Activated CD8-positive, alpha-beta memory T cell treated with anti-CD3 and anti-CD28 coated beads for 48 hours (primary cell): Measurements from ENCODE around the gene INSYN1.
"Not testable (repeated sequence)": the region's sequence is repeated elsewhere in the genome, so short reads cannot be mapped to it uniquely, and the experiment has no call there.

Experiments
- DNase-seq, 3 experiments: peaks; one replicate each; pipeline ENCODE4 v3.0.0-alpha.2; 2020; ENCODE audit warnings: low read depth in 2 of 3, low spot score in 2 of 3

Gene INSYN1

DNA sequence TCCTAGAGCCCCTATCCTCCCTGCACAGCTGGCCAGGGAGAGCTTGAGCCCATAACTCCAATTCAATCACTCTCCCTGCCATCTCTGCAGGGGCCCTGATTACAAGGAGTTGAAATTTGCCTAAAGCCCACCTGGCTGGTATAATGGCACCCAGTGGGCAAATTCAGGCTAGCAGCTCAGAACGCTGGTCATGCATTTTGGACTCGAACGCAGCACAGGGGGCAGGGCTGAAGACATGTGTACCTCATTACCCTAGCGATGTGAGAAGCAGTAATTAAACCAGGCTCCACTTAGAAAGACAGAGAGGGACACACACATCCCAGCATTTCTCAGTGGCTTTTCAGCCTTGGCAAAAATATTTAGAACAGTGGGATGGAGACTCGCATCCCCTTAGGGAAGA, 3.2 kb downstream of the INSYN1 start:
- no peak for DNase-seq

DNA sequence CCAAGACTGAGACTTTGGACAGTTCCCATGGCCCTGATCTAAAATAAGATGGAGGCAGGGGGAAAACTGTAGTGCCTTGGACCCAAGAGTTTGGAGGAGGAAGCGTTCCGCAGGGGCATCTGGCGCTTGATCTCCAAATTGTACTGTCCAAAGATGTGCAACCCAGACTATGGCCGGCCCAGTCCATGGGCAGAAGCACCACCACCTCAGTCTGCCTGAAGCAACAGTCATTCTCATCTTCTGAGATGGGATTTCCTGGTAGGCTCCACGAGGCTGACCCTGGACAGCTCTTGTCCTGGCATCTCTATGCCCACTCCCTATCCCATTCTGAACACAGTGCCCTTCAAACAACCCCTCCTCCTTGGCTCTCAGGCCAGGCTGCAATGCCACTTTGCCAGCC, 3.6 kb downstream of the INSYN1 start:
- no peak for DNase-seq

DNA sequence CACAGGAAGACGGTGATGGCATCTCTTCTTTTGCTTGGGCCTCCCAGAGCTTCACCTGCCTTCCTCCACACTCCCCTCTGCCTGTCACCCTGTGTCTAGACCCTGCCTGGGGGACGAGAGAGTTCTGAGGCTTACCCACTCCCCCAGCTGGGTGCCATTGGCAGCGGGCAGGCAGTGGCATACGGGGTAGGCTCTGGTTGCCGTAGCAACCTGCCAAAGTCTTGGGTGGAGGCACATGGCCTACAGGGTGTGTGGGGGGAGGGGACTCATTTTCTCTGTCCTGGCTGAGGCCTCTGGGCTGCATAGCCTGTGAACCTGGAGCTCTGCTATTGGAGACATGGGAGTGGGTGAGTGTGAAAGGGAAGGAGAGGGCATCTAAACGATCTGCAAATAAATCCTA, 4.4 kb downstream of the INSYN1 start:
- no peak for DNase-seq

DNA sequence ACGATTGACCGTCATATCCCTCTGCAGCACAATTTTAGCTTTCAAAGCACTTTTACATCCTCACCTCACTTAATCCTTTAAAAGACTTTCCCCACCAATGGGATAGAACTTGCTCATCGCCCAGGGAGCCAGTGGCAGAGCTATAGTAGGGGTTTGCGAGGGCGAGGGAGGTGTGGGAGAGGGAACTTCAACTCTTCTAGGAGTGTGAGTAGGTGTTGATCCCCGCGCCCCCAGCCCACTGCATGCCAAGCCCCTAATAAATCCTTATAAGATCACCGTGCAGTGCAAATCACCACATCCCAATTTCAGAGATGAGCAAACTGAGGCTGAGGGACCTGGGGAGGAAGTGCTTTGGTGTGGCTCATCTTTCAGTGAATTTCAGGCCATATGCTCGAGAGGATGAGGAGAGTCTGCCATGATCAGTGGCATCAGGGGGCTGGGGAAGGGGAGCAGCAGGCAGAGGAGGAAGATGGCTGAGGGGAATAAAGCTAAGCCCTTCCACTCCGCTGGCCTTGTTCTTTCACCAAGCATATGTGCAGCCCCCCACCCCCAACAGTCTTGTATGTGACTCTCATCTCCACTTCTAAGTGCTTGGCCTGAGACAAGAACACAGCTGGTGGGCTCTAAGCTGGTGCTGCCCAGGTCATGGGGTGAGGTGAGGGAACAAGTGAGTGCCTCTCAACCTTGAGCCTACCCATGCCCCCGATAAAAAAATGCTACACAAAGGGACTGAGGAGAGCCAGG, 5.1 kb downstream of the INSYN1 start:
- no peak for DNase-seq

DNA sequence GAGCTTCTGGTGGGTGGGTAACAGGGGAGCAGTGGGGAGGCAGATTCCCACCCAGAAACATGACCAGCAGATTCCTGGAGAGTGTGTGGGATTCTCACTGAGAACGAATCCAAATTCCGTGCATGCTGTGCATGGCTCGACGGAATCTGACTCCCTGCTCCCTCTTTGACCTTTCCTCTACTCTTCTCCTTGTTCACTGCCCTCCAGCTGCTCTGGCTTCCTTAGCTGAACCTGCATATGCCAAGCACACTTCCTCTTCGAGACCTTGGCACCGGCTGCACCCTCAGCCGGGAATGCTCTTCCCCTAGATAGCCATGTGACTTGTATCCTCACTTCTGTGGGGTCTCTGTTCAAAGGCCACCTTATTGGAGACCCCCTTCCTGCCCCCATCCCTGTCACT, 6.3 kb downstream of the INSYN1 start:
- no peak for DNase-seq

DNA sequence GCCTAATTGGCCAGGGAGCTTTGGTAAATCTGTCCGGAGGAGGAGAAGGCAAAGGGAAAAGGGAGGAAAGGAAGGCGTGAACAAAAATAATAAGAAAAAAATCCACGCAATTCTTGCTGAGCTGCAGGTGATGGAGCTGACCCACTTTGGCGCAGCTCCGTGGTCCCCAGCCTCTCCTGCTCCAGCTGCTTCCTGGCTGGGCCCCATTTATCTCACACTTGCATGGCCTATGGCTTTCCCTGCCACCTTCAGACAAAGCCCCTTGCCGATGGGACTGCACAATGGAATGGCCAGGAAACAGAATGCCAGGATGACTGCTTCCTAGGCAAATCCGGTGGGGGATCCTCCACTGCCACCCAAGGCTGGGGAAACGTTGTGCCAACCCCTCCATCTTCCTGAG, 6.9 kb downstream of the INSYN1 start:
- no peak for DNase-seq

DNA sequence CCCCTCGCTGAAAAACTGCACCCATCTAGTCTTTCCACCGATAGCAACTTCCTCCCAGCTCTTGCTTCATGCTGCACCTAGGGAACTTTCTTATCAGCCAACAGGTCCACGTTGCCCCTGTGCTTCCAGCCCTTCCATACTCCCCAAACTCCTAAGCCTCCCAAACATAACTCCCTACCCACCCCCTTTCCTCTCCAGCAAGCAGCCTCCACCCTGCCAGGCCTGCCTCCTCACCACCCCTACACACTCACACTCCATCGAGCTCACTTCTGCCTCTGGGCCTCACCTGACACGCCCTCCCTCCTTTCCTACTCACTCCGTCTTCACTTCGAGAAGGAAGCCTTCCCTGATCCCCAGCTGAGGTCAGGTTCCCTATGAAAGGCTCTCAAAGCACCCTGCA, 8.1 kb downstream of the INSYN1 start:
- no peak for DNase-seq

DNA sequence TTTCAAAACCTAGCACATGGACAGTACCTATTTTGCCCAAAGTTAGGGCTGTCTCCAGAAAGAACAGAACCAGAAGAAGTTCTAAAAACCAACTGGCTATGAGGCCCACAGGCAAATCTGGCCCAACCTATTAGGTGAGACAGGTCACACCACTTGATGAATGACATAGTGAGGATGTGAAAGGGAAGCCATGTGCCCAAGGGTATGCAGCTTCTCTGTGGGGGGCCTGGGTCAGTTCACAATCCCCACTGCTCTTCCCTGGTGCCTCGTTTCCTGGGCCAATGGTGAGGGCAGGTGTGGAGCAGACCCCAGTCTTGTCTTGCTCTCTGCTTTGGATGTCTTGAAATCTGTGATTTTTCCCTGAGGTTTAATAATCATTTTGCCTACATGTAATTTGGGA, 8.9 kb downstream of the INSYN1 start:
- DNase-seq, result no peak

DNA sequence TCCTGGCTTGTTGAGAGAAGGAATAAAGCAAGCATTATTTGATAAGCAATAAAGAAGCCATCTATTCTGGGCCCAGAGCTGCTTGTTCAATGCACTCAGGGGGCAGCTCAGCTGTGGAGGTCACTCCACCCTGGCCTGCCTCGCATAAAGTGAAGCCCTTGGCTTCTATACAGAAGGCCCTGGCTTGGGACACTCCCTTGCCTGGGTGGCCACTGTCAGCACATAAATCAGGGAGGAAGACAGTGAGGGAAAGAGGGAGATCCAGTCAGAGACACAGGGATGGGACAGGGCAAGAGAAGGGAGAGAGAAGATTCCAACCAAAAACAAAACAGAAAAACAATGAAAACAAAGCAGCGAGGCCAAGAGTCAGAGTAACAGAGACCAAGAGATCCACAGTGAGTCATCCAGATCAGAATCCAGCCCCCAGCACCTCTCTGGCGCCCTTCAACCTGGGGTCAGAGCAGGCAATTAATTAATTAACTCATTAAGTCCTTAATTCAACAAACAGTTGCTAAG, 11.8 kb downstream of the INSYN1 start:
- no peak for DNase-seq

DNA sequence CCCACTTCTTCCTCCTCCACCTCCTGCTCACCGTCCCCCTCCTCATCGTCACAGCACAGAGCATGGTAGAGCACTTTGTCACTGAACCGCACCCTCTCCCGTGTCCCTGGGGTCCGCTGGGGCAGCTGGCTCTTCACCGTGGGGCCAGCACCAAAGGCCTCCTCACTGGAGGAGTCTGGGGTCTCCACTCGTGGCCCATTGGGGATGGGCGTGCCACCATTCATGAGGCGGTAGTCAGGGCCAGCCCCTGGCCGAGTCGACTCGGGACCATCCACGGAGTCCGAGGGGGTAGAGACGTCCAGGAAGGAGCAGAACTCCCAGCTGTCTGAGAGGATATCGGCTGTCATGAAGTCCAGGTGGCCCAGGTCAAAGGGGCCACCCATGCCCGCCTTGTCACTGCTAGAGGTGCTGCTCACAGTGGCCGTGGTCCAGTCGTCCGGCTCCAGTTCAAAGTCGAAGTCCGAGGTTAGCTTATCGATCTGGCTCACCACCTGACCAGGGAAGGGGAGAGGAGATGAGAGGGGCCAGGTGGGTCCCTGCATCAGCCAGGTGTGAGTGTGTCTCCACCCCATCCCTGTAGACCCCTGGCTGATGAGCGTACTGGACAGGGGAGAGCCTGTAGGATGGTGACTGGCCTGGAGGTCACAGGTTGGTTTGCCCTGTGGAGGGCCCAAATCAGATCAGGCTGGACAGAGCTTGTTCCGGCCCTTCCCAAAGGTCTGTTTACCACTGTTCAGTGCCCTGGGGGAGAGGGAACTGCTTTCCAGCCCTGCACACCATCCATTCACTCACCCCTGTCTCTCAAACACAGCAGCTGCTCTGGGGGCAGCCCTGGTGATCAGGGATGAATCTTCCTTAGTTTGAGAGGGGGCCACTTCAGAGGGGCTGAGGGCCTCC, 12.8 kb downstream of the INSYN1 start:
- no peak for DNase-seq

DNA sequence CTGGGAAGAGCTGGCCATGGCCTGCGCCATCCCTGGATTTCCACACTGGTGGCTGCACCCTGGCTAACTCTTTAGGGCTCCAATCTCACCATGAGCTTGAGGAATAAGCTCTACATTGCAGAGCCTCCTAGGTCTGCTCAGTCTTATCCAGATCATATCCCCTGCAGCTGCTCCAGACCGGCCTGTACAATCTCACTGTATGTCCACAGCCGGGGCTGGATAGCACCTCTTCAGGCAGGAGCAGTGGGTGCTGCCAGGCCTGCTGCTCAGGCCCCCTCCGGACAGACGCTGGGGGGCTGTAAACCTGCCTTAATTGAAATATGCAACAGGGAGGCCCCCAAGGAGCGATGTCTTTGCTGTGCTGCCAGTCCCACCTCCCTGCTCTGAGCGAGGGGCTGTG, 15.6 kb downstream of the INSYN1 start:
- DNase-seq, result no peak

DNA sequence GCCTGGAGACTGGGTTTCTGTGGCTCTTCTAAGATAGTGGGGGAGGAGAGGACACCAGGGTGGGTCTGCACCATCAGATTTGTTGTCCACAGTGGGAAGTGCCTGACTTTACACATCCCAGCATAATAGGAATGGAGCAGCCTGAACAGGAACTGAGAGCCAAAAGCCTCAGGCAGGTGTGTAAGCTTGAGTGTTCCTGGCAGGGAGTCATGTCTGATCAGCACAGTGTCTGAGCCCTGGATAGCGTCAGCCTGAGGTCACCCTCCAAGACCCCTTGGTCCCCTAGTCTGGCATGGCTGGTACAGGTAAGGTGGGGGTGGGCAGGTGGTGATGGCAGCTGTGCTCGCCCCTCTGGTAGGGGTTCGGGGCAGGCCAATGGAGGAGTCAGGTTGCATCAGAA, 20.2 kb downstream of the INSYN1 start:
- DNase-seq, result no peak

DNA sequence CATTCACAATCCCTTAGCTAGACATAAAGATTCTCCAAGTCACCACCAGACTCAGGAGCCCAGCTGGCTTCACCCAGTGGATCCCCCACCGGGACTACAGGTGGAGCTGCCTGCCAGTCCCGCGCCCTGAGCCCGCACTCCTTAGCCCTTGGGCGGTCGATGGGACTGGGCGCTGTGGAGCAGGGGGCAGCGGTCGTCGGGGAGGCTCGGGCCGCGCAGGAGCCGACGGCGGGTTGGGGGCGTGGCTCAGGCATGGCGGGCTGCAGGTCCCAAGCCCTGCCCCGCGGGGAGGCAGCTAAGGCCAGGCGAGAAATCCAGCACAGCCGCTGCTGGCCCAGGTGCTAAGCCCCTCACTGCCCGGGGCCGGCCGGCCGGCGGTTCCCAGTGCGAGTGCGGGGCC, 21.1 kb downstream of the INSYN1 start:
- not testable (repeated sequence) for DNase-seq

DNA sequence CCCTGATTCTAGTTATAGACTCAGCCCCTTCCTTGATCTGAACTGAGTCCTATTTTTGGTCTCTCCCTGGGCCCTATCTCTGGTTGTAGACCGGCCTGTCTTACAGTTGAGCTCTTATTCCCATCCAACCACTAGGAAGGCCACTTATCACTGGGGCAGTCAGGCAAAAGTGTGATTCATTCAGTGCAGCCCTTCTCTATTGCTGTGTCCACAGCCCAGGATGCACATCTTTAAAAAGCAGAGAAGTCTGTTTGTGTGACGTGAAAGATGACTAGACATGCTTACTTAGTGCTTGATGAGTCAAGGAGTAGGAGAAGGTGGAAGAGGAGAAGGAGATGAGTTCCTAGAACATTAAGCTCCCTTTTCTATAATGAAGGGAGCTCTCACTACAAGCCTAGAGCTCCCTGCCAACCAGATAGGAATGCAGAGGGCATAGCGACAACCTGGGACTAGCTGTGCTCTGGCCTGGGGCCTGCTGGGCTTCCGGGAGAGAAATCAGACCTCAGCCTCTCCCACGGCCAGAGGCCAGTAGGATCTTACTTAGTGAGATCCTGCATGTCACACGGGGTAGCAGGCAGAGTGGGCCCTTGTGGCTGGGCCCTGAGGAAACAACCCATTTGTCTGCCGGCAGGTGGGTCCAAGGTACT, 25.7 kb downstream of the INSYN1 start:
- no peak for DNase-seq

DNA sequence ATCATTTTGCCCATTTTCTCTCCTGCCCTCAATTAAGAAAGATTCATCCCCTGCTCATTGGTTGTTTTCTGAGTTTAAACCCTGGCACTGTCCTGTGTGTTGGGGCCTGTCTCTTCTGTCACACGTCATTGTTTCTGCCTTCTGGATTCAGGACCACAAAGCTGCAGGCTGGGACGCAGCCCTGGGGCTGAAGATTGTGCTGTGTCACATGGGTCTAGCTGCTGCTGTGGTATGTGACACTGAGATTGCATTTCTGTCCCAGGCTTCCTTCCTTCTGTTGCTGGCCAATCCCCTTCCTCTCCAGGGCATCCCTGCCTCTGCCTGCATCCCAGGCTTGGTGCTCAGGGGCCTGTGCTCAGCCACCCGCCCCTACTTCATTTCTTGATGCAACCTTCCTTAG, 28.9 kb downstream of the INSYN1 start:
- no peak for DNase-seq

DNA sequence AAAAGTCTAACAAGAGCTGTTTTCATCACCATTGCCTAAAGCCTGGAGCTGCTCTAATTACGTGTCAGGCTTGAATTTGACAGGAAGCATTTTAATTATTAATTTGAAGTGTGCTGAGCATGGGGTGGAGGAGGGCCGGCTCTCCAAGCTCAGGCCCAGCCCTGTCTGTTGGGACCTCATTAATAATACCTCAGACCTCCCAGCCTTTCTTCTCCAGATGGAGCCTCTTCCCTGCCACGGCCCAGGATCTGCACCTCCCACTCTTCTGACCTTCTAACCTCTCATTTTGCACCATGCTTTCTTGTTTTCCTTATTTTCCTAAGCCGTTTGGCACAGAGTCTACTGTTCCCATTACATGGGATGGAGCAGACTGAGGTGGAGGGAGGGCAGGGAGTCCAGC, 30.0 kb downstream of the INSYN1 start:
- no peak for DNase-seq

DNA sequence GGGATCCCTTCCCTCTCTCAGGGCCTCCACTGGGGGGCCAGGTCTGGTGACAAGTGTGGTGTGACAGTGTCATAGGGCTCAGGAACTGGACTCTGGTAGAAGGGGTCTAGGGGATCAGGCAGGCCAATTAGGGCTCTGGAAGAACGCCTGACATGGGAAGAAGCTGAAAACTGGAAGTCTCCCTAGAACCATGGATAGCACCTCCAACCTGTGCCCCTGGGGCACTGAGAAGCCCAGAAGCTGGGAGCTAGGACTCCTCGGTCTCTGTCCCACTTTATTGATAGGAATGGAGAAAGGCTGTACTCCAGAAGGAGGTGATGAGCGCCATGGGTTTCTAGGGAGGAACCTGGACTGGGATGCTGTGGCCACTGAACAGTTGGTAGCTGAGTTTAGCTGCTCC, 30.7 kb downstream of the INSYN1 start:
- DNase-seq, result no peak

DNA sequence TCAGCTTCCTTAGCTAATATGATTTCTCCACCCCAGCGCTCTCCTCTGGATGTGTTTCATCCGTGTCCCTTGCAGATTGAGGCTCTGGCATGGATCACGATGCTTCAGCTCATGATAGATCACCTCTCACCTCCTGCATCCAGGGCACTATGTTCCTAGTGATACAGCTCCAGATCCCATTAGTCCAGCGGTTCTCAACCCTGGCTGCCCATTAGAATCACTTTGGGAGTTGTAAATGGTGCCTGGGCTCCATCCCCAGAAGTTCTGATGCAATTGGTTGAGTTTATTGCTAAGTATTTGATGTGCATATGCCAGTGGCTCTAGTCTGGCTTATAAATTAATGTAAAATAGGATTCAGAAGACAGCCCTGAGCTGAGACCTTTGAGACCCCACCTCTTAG, 34.5 kb downstream of the INSYN1 start:
- DNase-seq, result no peak

DNA sequence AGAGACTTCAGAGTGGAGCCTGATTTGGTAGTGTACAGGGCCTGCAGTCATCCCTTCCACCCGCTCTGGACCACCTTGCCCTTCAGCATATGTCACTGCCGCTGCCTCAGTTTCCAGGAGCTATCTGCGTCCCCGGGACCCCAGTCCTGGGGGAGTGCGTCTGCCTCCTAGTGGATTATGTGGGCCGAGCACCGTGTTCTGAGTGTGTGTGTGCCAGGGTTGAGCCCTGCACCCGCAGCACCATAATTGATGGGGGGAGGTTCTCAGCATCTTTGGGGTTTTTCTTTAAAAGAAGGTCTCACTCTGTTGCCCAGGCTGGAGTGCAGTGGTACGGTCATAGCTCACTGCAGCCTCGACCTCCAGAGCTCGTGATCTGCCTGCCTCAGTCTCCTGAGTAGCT, 35.3 kb downstream of the INSYN1 start:
- DNase-seq, result no peak

DNA sequence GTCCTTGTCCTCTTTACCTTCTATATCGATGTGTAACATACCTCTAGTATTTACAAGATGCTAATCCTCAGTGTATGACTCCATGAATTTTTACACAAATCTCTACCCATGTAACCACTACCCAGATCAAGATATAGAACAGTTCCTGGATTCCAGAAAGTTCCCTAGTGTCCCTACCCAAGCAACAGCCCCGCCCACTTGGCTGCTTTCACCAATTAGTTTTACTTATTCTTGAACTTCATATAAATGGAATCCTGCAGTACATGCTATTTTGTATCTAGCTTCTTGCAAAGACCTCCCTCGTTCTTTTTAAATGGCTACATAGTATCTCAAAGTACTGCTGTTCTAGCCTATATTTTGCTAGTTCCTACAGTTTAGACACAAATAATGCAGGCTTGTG, 35.9 kb downstream of the INSYN1 start:
- DNase-seq, result no peak

DNA sequence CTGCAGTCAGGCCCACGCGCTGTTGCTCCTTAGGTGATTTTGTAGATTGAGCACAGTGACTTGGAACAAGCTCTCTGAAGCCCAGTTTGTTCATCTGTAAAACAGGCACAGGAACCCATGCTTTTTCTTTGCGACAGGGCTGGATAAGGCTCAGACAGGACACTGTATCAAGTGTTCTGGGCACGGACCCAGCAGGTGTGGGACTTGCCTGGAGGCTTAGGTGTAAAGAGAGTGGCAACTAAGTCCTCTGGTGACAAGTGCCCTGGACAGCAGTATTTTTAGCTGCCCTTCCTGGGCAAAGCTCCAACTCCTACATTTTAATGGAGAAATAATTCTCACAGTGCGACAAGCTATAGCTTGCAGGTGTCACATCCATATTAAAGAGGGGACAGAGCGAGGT, 36.7 kb downstream of the INSYN1 start:
- no peak for DNase-seq

DNA sequence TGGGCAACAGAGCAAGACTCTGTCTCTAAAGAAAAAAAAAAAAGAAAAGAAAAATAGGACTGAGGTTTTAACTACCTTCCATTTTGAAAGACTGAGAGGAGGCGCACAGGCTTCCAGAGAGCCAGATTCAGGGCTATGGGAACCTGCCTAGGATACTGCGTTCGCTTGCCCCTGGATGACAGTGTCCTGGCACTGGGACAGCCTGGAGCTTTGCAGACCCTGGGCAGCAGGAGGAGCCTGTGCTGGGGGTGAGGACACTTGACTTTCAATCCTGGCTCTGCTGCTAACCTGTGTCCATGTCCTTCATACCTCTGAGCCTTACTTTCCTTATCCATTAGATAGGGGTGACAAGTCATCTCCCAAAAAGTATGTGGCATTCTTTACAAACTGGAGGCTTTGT, 37.7 kb downstream of the INSYN1 start:
- no peak for DNase-seq
